Choroid plexus epithelial cell (primary cell): ENCODE measurements around the gene RRAGD.

Source experiments
- DNase-seq: peaks from one replicate; pipeline ENCODE4 v3.0.0-alpha.2; 2010; ENCODE audit warnings: low read depth
- H3K4me3 ChIP-seq: 2 replicates; pipeline ENCODE4 v1.5.1; 2011; ENCODE audit warnings: low read depth, mild to moderate bottlenecking, control low read depth, low read length, moderate library complexity
- CTCF ChIP-seq: conservative IDR thresholded peaks from 2 replicates; pipeline ENCODE4 v1.5.1; 2011; ENCODE audit warnings: low read depth, mild to moderate bottlenecking, control low read depth, inconsistent platforms, low read length, moderate library complexity

Gene RRAGD

DNA sequence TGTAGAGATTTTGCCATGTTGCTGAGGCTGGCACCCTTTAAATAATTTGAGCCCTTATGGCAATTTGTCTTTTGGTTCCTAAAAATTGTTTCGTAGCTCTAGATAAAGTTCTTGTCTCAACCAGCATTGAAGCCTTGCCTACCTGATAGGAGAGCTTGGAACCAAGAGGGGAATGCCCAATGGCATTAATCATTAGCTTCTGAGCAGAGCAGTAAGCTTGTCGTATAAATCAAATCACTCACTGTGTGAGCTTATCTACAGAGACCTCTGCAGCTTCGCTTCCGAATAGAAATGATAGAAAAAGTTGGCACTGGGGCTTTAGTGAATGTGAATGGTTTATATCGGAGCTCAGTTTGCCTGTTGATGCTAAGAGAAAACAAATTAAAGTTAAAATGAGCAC lies 31.6 kb upstream of the RRAGD start:
- DNase-seq: no peak
- H3K4me3 ChIP-seq: no peak overlapping the region
- TF ChIP-seq CTCF: no peak

DNA sequence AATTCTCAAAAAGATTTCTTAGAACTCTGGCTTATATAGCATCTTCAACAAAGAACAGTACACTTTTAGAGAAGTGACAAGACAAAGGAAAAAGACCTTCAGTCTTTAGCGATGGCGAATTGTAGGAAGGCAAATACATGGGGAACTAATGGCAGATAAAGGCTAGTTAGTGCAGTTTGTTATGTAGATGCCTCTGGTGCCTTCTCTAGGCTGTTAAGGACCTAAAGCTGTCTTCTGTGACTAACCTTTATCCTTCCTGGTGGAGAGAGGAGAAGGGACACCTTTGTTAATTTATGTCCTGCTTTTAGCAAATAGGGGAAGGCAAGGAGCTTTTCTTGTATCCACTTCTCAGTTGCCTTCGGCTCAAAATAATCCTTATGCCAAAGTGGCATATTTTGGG lies 28.1 kb upstream of the RRAGD start:
- H3K4me3 ChIP-seq: no peak overlapping the region
- no peak for TF ChIP-seq CTCF

GRCh38 chr6:89439014-89439413 lies 26.9 kb upstream of the RRAGD start:
- TF ChIP-seq CTCF: no peak
- no peak overlapping the region for H3K4me3 ChIP-seq
- no peak for DNase-seq

More for the DNA sequence above, 28.1 kb upstream of the RRAGD start:
- no peak for DNase-seq

GRCh38 chr6:89438248-89438647 lies 26.2 kb upstream of the RRAGD start:
- no peak overlapping the region for H3K4me3 ChIP-seq
- TF ChIP-seq CTCF: no peak
- no peak for DNase-seq

DNA sequence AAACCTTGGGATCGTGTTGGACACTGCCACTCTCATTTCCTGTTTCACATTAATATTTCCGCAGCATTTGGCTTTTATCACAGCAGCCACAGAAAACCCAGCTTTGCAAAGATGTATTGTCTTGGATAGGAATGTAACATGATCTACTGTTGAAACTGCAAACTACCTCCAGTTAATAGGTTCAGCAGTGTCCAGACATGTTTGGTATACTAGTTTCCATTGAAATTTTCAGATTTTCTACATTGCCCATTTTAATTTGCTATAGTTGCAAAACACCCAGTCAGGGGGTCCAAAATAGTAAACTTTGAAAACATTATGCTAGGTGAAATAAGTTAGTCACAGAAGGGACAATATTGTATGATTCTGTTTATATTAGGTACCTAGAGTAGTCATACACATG lies 24.2 kb upstream of the RRAGD start:
- TF ChIP-seq CTCF: no peak

GRCh38 chr6:89434954-89435353 lies 22.9 kb upstream of the RRAGD start:
- no peak for DNase-seq
- TF ChIP-seq CTCF: no peak
- no peak overlapping the region for H3K4me3 ChIP-seq

More for the DNA sequence above, 24.2 kb upstream of the RRAGD start:
- peak; percentile 11 for DNase-seq
- H3K4me3 ChIP-seq: no peak overlapping the region

DNA sequence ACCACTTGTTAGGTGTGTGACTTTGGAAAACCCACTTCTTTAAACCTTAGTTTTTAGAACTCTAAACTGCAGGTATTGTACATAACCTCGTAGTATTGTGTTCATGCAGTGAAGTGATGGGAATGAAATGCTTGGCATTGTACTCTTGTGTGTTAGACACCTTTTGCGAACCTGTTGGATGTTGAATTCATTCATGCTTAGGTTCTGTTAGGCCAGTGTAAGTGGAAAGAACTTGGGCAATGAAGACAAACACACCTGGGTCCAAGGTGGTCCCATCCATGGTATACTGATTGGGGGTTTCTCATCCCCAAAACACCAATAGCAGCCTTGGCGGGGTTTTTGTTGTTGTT lies 22.1 kb upstream of the RRAGD start:
- TF ChIP-seq CTCF: no peak
- no peak for DNase-seq
- H3K4me3 ChIP-seq: no peak overlapping the region
